Activated CD4-positive, alpha-beta T cell treated with anti-CD3 and anti-CD28 coated beads for 36 hours (primary cell): ENCODE results near the gene GRK4. TPM values are rescaled to one million over a fixed set of nuclear protein-coding genes. Genes with fewer than 3 reads are reported as not detected.

Experiments used
- ATAC-seq: fragments of 200-7000 bp; cut with Tn5 transposase; one replicate; pipeline ENCODE4 v1.10.0; 2021; ENCODE audit warnings: mild to moderate bottlenecking, moderate library complexity
- CTCF ChIA-PET: fragments of 350-600 bp; sonication (Branson Sonifier 250); formaldehyde crosslinking; loops from one replicate; lab custom pipeline; 2021; ENCODE audit warnings: antibody characterized with exemption; lab: Charles Lee
- POLR2A ChIA-PET: fragments of 350-600 bp; sonication (Branson Sonifier 250); formaldehyde crosslinking; loops from one replicate; lab custom pipeline; 2021; ENCODE audit warnings: antibody characterized with exemption, inconsistent platforms; lab: Charles Lee
- DNase-seq: peaks from one replicate; pipeline ENCODE4 v3.0.0-alpha.2; 2020
- H3K27ac Mint-ChIP-seq: one replicate; pipeline ENCODE4 v1.8.0; 2021; ENCODE audit warnings: mixed read lengths
- H3K27me3 Mint-ChIP-seq: one replicate; pipeline ENCODE4 v1.8.0; 2021; ENCODE audit warnings: mixed read lengths
- H3K36me3 Mint-ChIP-seq: one replicate; pipeline ENCODE4 v1.8.0; 2021; ENCODE audit warnings: low read depth, mixed read lengths
- H3K4me1 Mint-ChIP-seq: one replicate; pipeline ENCODE4 v1.8.0; 2021; ENCODE audit warnings: mixed read lengths
- H3K4me3 Mint-ChIP-seq: one replicate; pipeline ENCODE4 v1.8.0; 2021; ENCODE audit warnings: mild to moderate bottlenecking, moderate library complexity, mixed read lengths
- H3K9me3 Mint-ChIP-seq: one replicate; pipeline ENCODE4 v1.8.0; 2021; ENCODE audit warnings: low read depth, mixed read lengths
- intact Hi-C, 2 experiments: fragments of 100-400 bp; cut with DNase I in 1 of 2; cut with micrococcal nuclease in 1 of 2; formaldehyde crosslinking; loops; one replicate each; pipeline versions ENCODE4 v1.14.2 to v1.15.1; 2022 to 2024; cut with DNase I, micrococcal nuclease
- total RNA-seq, 2 experiments: library from RNA; stranded (reverse); gene quantifications; one replicate each; pipeline ENCODE4 v1.2.3, GENCODE V29; 2021

GRK4 gene
- total RNA-seq, 2 experiments from 2014 or later: 2.4 to 2.5 TPM

GRCh38 chr4:3074846-3075651 is 111.7 kb downstream of the GRK4 start:
- peak; percentile 77 for DNase-seq
- Mint-ChIP-seq H3K27me3 (no peaks in the 10 kb centered on the region), H3K36me3 (peaks cover 11% of the 10 kb centered on the region), H3K9me3 (no peaks in the 10 kb centered on the region), H3K27ac (peak overlapping the region; percentile 90), H3K4me3 (peak overlapping the region; percentile 95), H3K4me1 (peaks cover 32% of the 10 kb centered on the region)
- intact Hi-C loops: loop anchor here (1.0 to 10.0 kb wide), 19 partner anchors 10 to 1496 kb away; partner anchors contain the start of genes ADD1 (in 1 of the 2), CFAP99 (in 1 of the 2), FAM193A (in 1 of the 2) and GRK4 (in 1 of the 2)
- no peak for ATAC-seq
- ChIA-PET CTCF (interaction anchor here (0.5 to 1.1 kb wide), 3 partner anchors 12 to 1032 kb away, joined by 3 to 4 read pairs (median 3); no protein-coding TSS in a partner anchor), POLR2A (interaction anchor here (0.6 kb wide), 2 partner anchors 24 to 61 kb away, joined by 3 to 4 read pairs; no protein-coding TSS in a partner anchor)

- H3K36me3 Mint-ChIP-seq: peaks cover 14% of the 10 kb centered on the region
- DNase-seq (no peak), ATAC-seq (no peak)
- H3K4me3 Mint-ChIP-seq: peak overlapping the region; percentile 95
- peaks cover 35% of the 10 kb centered on the region for H3K4me1 Mint-ChIP-seq
- CTCF ChIA-PET: interaction anchor here (0.7 to 1.1 kb wide), 2 partner anchors 11 to 31 kb away, joined by 3 to 4 read pairs; no protein-coding TSS in a partner anchor
- peak overlapping the region; percentile 45 for H3K27ac Mint-ChIP-seq
- no peaks in the 10 kb centered on the region for H3K9me3 Mint-ChIP-seq
- intact Hi-C loops: loop anchor here (2.0 to 10.0 kb wide), 5 partner anchors 217 to 1205 kb away; partner anchors contain the start of genes FAM193A (in 1 of the 2), NELFA (in 1 of the 2), NSD2 (in 1 of the 2) and RGS12 (in 1 of the 2)
- no peaks in the 10 kb centered on the region for H3K27me3 Mint-ChIP-seq
- POLR2A ChIA-PET: interaction anchor here (0.6 kb wide), 1 partner anchor 62 kb away, joined by 4 read pairs; no protein-coding TSS in a partner anchor
These were observed 112.2 kb downstream of the GRK4 start for GRCh38 chr4:3075652-3075981.

GRCh38 chr4:3077796-3078195 is 114.4 kb downstream of the GRK4 start:
- Mint-ChIP-seq H3K27ac (peak overlapping the region; percentile 16), H3K9me3 (no peaks in the 10 kb centered on the region), H3K27me3 (no peaks in the 10 kb centered on the region), H3K36me3 (peaks cover 14% of the 10 kb centered on the region), H3K4me1 (peaks cover 50% of the 10 kb centered on the region), H3K4me3 (peak overlapping the region; percentile 8)
- intact Hi-C loops: loop anchor here in 1 of 2 experiments (10.0 kb wide), 1 partner anchor 543 kb away; the partner anchor contains the start of gene FAM193A
- peak; percentile 69 for DNase-seq
- POLR2A ChIA-PET: no interaction called here
- CTCF ChIA-PET: interaction anchor here (0.7 kb wide), 1 partner anchor 696 kb away, joined by 3 read pairs; no protein-coding TSS in a partner anchor
- peak; percentile 13 for ATAC-seq

GRCh38 chr4:3079694-3080123 is 116.3 kb downstream of the GRK4 start:
- ChIA-PET POLR2A (interaction anchor here (0.6 kb wide), 2 partner anchors 229 to 291 kb away, joined by 3 read pairs; no protein-coding TSS in a partner anchor), CTCF (no interaction called here)
- DNase-seq: no peak
- Mint-ChIP-seq H3K4me3 (no peak overlapping the region), H3K9me3 (no peaks in the 10 kb centered on the region), H3K4me1 (peaks cover 65% of the 10 kb centered on the region), H3K36me3 (peaks cover 19% of the 10 kb centered on the region), H3K27me3 (no peaks in the 10 kb centered on the region), H3K27ac (peak overlapping the region; percentile 59)
- ATAC-seq: no peak
- intact Hi-C loops: loop anchor here in 1 of 2 experiments (10.0 kb wide), 1 partner anchor 545 kb away; the partner anchor contains the start of gene FAM193A

- no peak for ATAC-seq
- no peak overlapping the region for H3K4me3 Mint-ChIP-seq
- ChIA-PET CTCF (interaction anchor here (0.6 to 1.1 kb wide), 4 partner anchors 24 to 129 kb away, joined by 3 read pairs; partner anchors contain the start of gene GRK4), POLR2A (interaction anchor here (0.6 kb wide), 1 partner anchor 69 kb away, joined by 4 read pairs; no protein-coding TSS in a partner anchor)
- no peaks in the 10 kb centered on the region for H3K9me3 Mint-ChIP-seq
- H3K4me1 Mint-ChIP-seq: peaks cover 74% of the 10 kb centered on the region
- intact Hi-C loops: no loop called here
- peaks cover 25% of the 10 kb centered on the region for H3K36me3 Mint-ChIP-seq
- H3K27me3 Mint-ChIP-seq: no peaks in the 10 kb centered on the region
- no peak for DNase-seq
- H3K27ac Mint-ChIP-seq: peak overlapping the region; percentile 38
These were observed 119.6 kb downstream of the GRK4 start for GRCh38 chr4:3082925-3083515.

GRCh38 chr4:3083732-3084131 is 120.4 kb downstream of the GRK4 start:
- ATAC-seq: no peak
- no peaks in the 10 kb centered on the region for H3K9me3 Mint-ChIP-seq
- H3K4me3 Mint-ChIP-seq: no peak overlapping the region
- peak overlapping the region; percentile 70 for H3K27ac Mint-ChIP-seq
- H3K27me3 Mint-ChIP-seq: no peaks in the 10 kb centered on the region
- H3K4me1 Mint-ChIP-seq: peaks cover 77% of the 10 kb centered on the region
- CTCF ChIA-PET: interaction anchor here (0.7 to 1.1 kb wide), 3 partner anchors 23 to 130 kb away, joined by 3 read pairs; partner anchors contain the start of gene GRK4
- POLR2A ChIA-PET: interaction anchor here (0.6 kb wide), 1 partner anchor 70 kb away, joined by 4 read pairs; no protein-coding TSS in a partner anchor
- H3K36me3 Mint-ChIP-seq: peaks cover 31% of the 10 kb centered on the region
- intact Hi-C loops: loop anchor here in 1 of 2 experiments (2.0 kb wide), 1 partner anchor 75 kb away; no protein-coding TSS in a partner anchor
- no peak for DNase-seq

- Mint-ChIP-seq H3K9me3 (no peaks in the 10 kb centered on the region), H3K4me3 (peak overlapping the region; percentile 20), H3K27ac (peak overlapping the region; percentile 96), H3K4me1 (peaks cover 68% of the 10 kb centered on the region), H3K36me3 (peaks cover 25% of the 10 kb centered on the region), H3K27me3 (no peaks in the 10 kb centered on the region)
- DNase-seq (no peak), ATAC-seq (peak; percentile 50)
- intact Hi-C loops: loop anchor here (1.0 to 5.0 kb wide), 8 partner anchors 12 to 150 kb away; partner anchors contain the start of genes GRK4 (in 1 of the 2), HTT (in 1 of the 2), HTT-AS (in 1 of the 2) and NOP14 (in 1 of the 2)
- ChIA-PET POLR2A (no interaction called here), CTCF (interaction anchor here (0.8 to 1.0 kb wide), 2 partner anchors 10 to 11 kb away, joined by 4 read pairs; no protein-coding TSS in a partner anchor)
These were observed 122.7 kb downstream of the GRK4 start for GRCh38 chr4:3085948-3086670.

GRCh38 chr4:3087115-3087797 is 123.9 kb downstream of the GRK4 start:
- no peak for DNase-seq
- no peaks in the 10 kb centered on the region for H3K27me3 Mint-ChIP-seq
- no peak for ATAC-seq
- H3K36me3 Mint-ChIP-seq: peaks cover 28% of the 10 kb centered on the region
- CTCF ChIA-PET: interaction anchor here (0.8 to 1.0 kb wide), 3 partner anchors 10 to 53 kb away, joined by 3 to 4 read pairs (median 4); no protein-coding TSS in a partner anchor
- H3K9me3 Mint-ChIP-seq: no peaks in the 10 kb centered on the region
- H3K27ac Mint-ChIP-seq: peak overlapping the region; percentile 32
- H3K4me1 Mint-ChIP-seq: peaks cover 66% of the 10 kb centered on the region
- intact Hi-C loops: loop anchor here (5.0 kb wide), 3 partner anchors 40 to 125 kb away; partner anchors contain the start of genes GRK4 (in 1 of the 2) and NOP14 (in 1 of the 2)
- POLR2A ChIA-PET: interaction anchor here (0.6 kb wide), 1 partner anchor 274 kb away, joined by 3 read pairs; no protein-coding TSS in a partner anchor
- H3K4me3 Mint-ChIP-seq: no peak overlapping the region
